Stomach (tissue), 4 donors: ENCODE data around the gene TK2.

ENCODE experiments used
- POLR2A ChIP-seq, 4 donors: fragments of 450-650 bp; IDR thresholded peaks; one replicate each; pipeline ENCODE4 v1.6.1; 2016; ENCODE audit warnings: antibody characterized with exemption in 4 of 4, control low read depth in 2 of 4, mild to moderate bottlenecking in 1 of 4, moderate library complexity in 1 of 4
- TF ChIP-seq, protein P1 (sequence below), 7 experiments: fragments of 450-650 bp in 4 of 7; fragments of 200-600 bp in 3 of 7; sonication (generic) in 3 of 7; IDR thresholded peaks; one replicate each; pipeline ENCODE4 v1.5.1; 2016 to 2019; ENCODE audit warnings: antibody characterized with exemption in 7 of 7, control low read depth in 2 of 7, mild to moderate bottlenecking in 1 of 7

DNA sequence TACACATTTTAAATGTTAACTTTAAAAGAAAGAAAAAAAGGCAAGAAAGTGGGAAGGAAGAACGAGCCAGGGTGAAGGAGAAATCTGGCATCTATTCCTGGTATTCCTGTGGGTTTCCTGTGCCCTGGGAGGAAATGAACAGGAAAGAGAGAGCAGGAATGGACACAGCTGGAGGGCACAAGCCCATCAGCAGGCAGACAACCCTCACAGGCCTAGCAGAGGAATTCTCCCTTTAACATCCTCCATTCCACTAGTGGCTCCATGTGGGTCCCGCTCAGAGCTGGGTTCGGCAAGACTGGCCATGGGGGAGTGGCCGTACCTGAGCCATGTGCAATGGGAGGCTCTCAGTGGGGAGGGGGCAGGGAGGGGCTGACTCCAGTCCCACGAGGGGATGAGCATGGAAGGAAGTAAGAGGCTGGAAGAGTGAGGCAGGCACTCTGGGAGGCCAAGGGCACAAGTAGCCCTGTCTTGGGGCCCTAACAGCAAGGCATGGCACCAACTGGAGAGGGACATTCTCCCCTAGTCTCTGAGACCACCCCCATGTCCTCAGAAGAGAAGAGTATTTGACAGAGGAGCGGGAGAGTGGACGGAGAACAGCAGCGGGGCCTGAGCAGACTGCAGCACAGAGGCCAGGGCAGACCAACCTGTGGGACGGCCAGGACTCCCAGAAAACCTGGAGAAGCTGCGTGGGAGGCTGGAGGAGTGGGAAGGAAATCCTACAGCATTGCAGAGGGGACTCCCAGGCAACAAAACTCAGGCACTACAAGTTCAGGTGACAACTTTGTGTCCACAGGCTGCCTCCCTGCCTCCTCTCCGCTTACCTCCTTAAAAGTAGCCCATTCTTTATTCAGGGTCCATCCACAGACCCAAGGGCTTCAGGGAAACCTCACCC lies 30.2 kb downstream of the TK2 start:
- TF ChIP-seq, protein P1, sequence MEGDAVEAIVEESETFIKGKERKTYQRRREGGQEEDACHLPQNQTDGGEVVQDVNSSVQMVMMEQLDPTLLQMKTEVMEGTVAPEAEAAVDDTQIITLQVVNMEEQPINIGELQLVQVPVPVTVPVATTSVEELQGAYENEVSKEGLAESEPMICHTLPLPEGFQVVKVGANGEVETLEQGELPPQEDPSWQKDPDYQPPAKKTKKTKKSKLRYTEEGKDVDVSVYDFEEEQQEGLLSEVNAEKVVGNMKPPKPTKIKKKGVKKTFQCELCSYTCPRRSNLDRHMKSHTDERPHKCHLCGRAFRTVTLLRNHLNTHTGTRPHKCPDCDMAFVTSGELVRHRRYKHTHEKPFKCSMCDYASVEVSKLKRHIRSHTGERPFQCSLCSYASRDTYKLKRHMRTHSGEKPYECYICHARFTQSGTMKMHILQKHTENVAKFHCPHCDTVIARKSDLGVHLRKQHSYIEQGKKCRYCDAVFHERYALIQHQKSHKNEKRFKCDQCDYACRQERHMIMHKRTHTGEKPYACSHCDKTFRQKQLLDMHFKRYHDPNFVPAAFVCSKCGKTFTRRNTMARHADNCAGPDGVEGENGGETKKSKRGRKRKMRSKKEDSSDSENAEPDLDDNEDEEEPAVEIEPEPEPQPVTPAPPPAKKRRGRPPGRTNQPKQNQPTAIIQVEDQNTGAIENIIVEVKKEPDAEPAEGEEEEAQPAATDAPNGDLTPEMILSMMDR (IDR thresholded peaks at IDR 0.05), result no peak
- no peak for TF ChIP-seq POLR2A (IDR thresholded peaks at IDR 0.05)
